GM20431 (cell line): ENCODE measurements around the gene ELOVL3.
"Not testable (repeated sequence)": the region's sequence is repeated elsewhere in the genome, so short reads cannot be mapped to it uniquely, and the experiment has no call there.

ENCODE experiments used
- in situ Hi-C: fragments of 300-500 bp; cut with MseI, MboI; formaldehyde crosslinking; loops from one replicate; pipeline ENCODE4 v1.15.0; 2020; ENCODE audit warnings: low sequenced_read_pairs; ENCODE audit not compliant: unreplicated experiment

ELOVL3 gene

GRCh38 chr10:102245082-102245931, 19.2 kb downstream of the ELOVL3 start, which contains the start of gene GBF1:
Gene GBF1, plus strand, starts transcription at chr10:102245532. Its CDS starts 13,407 bp downstream, at chr10:102258939.
- in situ Hi-C loops, result loop anchor here (25.0 kb wide), 2 partner anchors 242 to 342 kb away; no protein-coding TSS in a partner anchor

- in situ Hi-C loops, result loop anchor here (25.0 kb wide), 2 partner anchors 241 to 341 kb away; no protein-coding TSS in a partner anchor
Observed at GRCh38 chr10:102245932-102246251, 19.8 kb downstream of the ELOVL3 start.

- in situ Hi-C loops, result loop anchor here (25.0 kb wide), 2 partner anchors 241 to 341 kb away; no protein-coding TSS in a partner anchor
Observed at GRCh38 chr10:102246261-102246660, 20.2 kb downstream of the ELOVL3 start.

GRCh38 chr10:102247734-102248133, 21.6 kb downstream of the ELOVL3 start:
- in situ Hi-C loops, result loop anchor here (25.0 kb wide), 2 partner anchors 240 to 340 kb away; no protein-coding TSS in a partner anchor

GRCh38 chr10:102252508-102252907, 26.4 kb downstream of the ELOVL3 start:
- in situ Hi-C loops, result not testable (repeated sequence)

- in situ Hi-C loops, result no loop called here
Observed at GRCh38 chr10:102254426-102254825, 28.3 kb downstream of the ELOVL3 start.

- in situ Hi-C loops, result no loop called here
Observed at GRCh38 chr10:102255404-102255803, 29.3 kb downstream of the ELOVL3 start.

- in situ Hi-C loops, result no loop called here
Observed at GRCh38 chr10:102261196-102261595, 35.1 kb downstream of the ELOVL3 start.

- in situ Hi-C loops, result no loop called here
Observed at GRCh38 chr10:102261842-102262241, 35.7 kb downstream of the ELOVL3 start.

GRCh38 chr10:102262744-102263370, 36.8 kb downstream of the ELOVL3 start:
- in situ Hi-C loops, result no loop called here

GRCh38 chr10:102264371-102264770, 38.3 kb downstream of the ELOVL3 start:
- in situ Hi-C loops, result no loop called here

- in situ Hi-C loops, result no loop called here
Observed at GRCh38 chr10:102266670-102267069, 40.6 kb downstream of the ELOVL3 start.

- in situ Hi-C loops, result no loop called here
Observed at GRCh38 chr10:102267748-102268147, 41.6 kb downstream of the ELOVL3 start.

GRCh38 chr10:102268375-102268888, 42.3 kb downstream of the ELOVL3 start:
- in situ Hi-C loops, result no loop called here

- in situ Hi-C loops, result no loop called here
Observed at GRCh38 chr10:102269017-102269416, 42.9 kb downstream of the ELOVL3 start.

GRCh38 chr10:102274062-102274461, 48.0 kb downstream of the ELOVL3 start:
- in situ Hi-C loops, result no loop called here

- in situ Hi-C loops, result no loop called here
Observed at GRCh38 chr10:102275343-102275742, 49.2 kb downstream of the ELOVL3 start.

GRCh38 chr10:102279104-102279503, 53.0 kb downstream of the ELOVL3 start:
- in situ Hi-C loops, result no loop called here
